Caco-2 (cell line): ENCODE measurements around the gene FBXO39. TPM values are rescaled to one million over a fixed set of nuclear protein-coding genes. Genes with fewer than 3 reads are reported as not detected.
"Not testable (repeated sequence)": the region's sequence is repeated elsewhere in the genome, so short reads cannot be mapped to it uniquely, and the experiment has no call there.

Source experiments
- BruUV-seq: library from RNA; stranded (reverse); fragments of 400-500 nt; replicated peaks from 2 replicates; lab custom pipeline; 2021; lab: Mats Ljungman, UMichigan
- CTCF ChIA-PET: fragments of 300-600 bp; sonication (Branson Sonifier 250); formaldehyde crosslinking; loops from one replicate; lab custom pipeline; 2022; ENCODE audit warnings: antibody characterized with exemption; lab: Charles Lee
- POLR2A ChIA-PET: fragments of 300-600 bp; sonication (Branson Sonifier 250); formaldehyde crosslinking; loops from one replicate; lab custom pipeline; 2022; ENCODE audit warnings: antibody characterized with exemption; lab: Charles Lee
- DNase-seq, 2 experiments: peaks; one replicate each; pipeline versions ENCODE4 v3.0.0 to v3.0.0-alpha.2; 2020 to 2022
- H3K27me3 ChIP-seq: replicated peaks from 2 replicates; pipeline ENCODE4 v1.6.0; 2011; ENCODE audit warnings: low read length; ENCODE audit not compliant: control insufficient read depth, insufficient read depth
- H3K36me3 ChIP-seq: 2 replicates; pipeline ENCODE4 v1.5.1; 2011; ENCODE audit warnings: low read length; ENCODE audit not compliant: control insufficient read depth, insufficient read depth
- H3K4me1 ChIP-seq: fragments of 250-450 bp; sonication (Bioruptor Pico); 2 replicates; pipeline ENCODE4 v1.5.1; 2020; ENCODE audit warnings: mild to moderate bottlenecking
- H3K4me3 ChIP-seq: 2 replicates; pipeline ENCODE4 v1.5.1; 2011; ENCODE audit warnings: low read depth, mild to moderate bottlenecking, control low read depth, low read length
- H3K9me3 ChIP-seq: fragments of 250-450 bp; sonication (Bioruptor Pico); 2 replicates; pipeline ENCODE4 v1.5.1; 2020; ENCODE audit warnings: mild to moderate bottlenecking, moderate library complexity
- H3K27ac Mint-ChIP-seq: one replicate; pipeline ENCODE4 v1.8.0; 2022; ENCODE audit warnings: mixed read lengths; ENCODE audit not compliant: unreplicated experiment
- H3K27me3 Mint-ChIP-seq: one replicate; pipeline ENCODE4 v1.8.0; 2022; ENCODE audit warnings: mixed read lengths; ENCODE audit not compliant: insufficient read depth, unreplicated experiment
- H3K36me3 Mint-ChIP-seq: one replicate; pipeline ENCODE4 v1.8.0; 2022; ENCODE audit warnings: mild to moderate bottlenecking, mixed read lengths; ENCODE audit not compliant: insufficient read depth, unreplicated experiment
- H3K4me1 Mint-ChIP-seq: one replicate; pipeline ENCODE4 v1.8.0; 2022; ENCODE audit warnings: low read depth, mixed read lengths; ENCODE audit not compliant: unreplicated experiment
- H3K4me3 Mint-ChIP-seq: one replicate; pipeline ENCODE4 v1.8.0; 2022; ENCODE audit warnings: mild to moderate bottlenecking, moderate library complexity, mixed read lengths; ENCODE audit not compliant: unreplicated experiment
- H3K9me3 Mint-ChIP-seq: one replicate; pipeline ENCODE4 v1.8.0; 2022; ENCODE audit warnings: mixed read lengths; ENCODE audit not compliant: unreplicated experiment
- CTCF ChIP-seq, 2 experiments: fragments of 200-600 bp in 1 of 2; IDR thresholded peaks; 1 replicate in 1 of 2; 2 replicates in 1 of 2; pipeline versions ENCODE4 v1.5.1 to v1.8.0; 2011 to 2022; ENCODE audit warnings: antibody characterized with exemption in 1 of 2, control low read depth in 1 of 2, inconsistent platforms in 1 of 2, low read depth in 1 of 2, low read length in 1 of 2, mild to moderate bottlenecking in 1 of 2, moderate library complexity in 1 of 2; ENCODE audit not compliant: insufficient read depth in 1 of 2, severe bottlenecking in 1 of 2, unreplicated experiment in 1 of 2
- intact Hi-C: fragments of 100-400 bp; cut with micrococcal nuclease; formaldehyde crosslinking; loops from one replicate; pipeline ENCODE4 v1.10.0; 2022; ENCODE audit not compliant: unreplicated experiment
- total RNA-seq: library from RNA; stranded (reverse); gene quantifications from 2 replicates; pipeline ENCODE4 v1.2.3, GENCODE V29; 2022

The FBXO39 gene
- total RNA-seq, 1 experiment from 2014 or later: not detected

- Histone ChIP-seq H3K4me1 (no peaks in the 10 kb centered on the region), H3K27me3 (no peaks in the 10 kb centered on the region), H3K36me3 (no peaks in the 10 kb centered on the region), H3K9me3 (no peaks in the 10 kb centered on the region), H3K4me3 (no peak overlapping the region)
- no peaks in the 10 kb centered on the region for H3K27me3 Mint-ChIP-seq
- CTCF ChIA-PET: no interaction called here
- H3K36me3 Mint-ChIP-seq: no peaks in the 10 kb centered on the region
- peaks cover 6% of the 10 kb centered on the region for H3K9me3 Mint-ChIP-seq
- POLR2A ChIA-PET: no interaction called here
- H3K27ac Mint-ChIP-seq: no peak overlapping the region
- no TSS peak for BruUV-seq
- no peak for DNase-seq
- no peak overlapping the region for H3K4me3 Mint-ChIP-seq
- intact Hi-C loops: no loop called here
- H3K4me1 Mint-ChIP-seq: no peaks in the 10 kb centered on the region
- TF ChIP-seq CTCF (IDR thresholded peaks at IDR 0.05; ENCODE audit: insufficient read depth in 1 of 2, low read depth in 1 of 2, low read length in 1 of 2, severe bottlenecking in 1 of 2, unreplicated experiment in 1 of 2): no peak
Measured at GRCh38 chr17:6815775-6816174, 39.8 kb downstream of the FBXO39 start.

- H3K9me3 ChIP-seq, DNase-seq, H3K36me3 Mint-ChIP-seq, POLR2A ChIA-PET, H3K27me3 Mint-ChIP-seq, intact Hi-C loops, H3K27me3 ChIP-seq, H3K36me3 ChIP-seq, H3K27ac Mint-ChIP-seq, H3K4me3 ChIP-seq, H3K9me3 Mint-ChIP-seq, H3K4me1 ChIP-seq, H3K4me3 Mint-ChIP-seq, CTCF ChIA-PET, BruUV-seq, H3K4me1 Mint-ChIP-seq: not testable (repeated sequence)
Measured at GRCh38 chr17:6816368-6816767, 40.4 kb downstream of the FBXO39 start.

- Mint-ChIP-seq H3K4me3 (no peak overlapping the region), H3K27ac (no peak overlapping the region), H3K36me3 (no peaks in the 10 kb centered on the region), H3K27me3 (no peaks in the 10 kb centered on the region), H3K9me3 (peaks cover 11% of the 10 kb centered on the region), H3K4me1 (peaks cover 16% of the 10 kb centered on the region)
- H3K36me3 ChIP-seq: no peaks in the 10 kb centered on the region
- POLR2A ChIA-PET: no interaction called here
- no peak overlapping the region for H3K4me3 ChIP-seq
- CTCF ChIA-PET: no interaction called here
- H3K27me3 ChIP-seq: no peaks in the 10 kb centered on the region
- TF ChIP-seq CTCF (IDR thresholded peaks at IDR 0.05; ENCODE audit: insufficient read depth in 1 of 2, low read depth in 1 of 2, low read length in 1 of 2, severe bottlenecking in 1 of 2, unreplicated experiment in 1 of 2): no peak
- no peak for DNase-seq
- no peaks in the 10 kb centered on the region for H3K9me3 ChIP-seq
- intact Hi-C loops: no loop called here
- H3K4me1 ChIP-seq: peaks cover 8% of the 10 kb centered on the region
- BruUV-seq: no TSS peak
Measured at GRCh38 chr17:6818938-6819337, 42.9 kb downstream of the FBXO39 start.

GRCh38 chr17:6823011-6823442 lies 47.0 kb downstream of the FBXO39 start:
- H3K4me3 Mint-ChIP-seq: no peak overlapping the region
- no TSS peak for BruUV-seq
- DNase-seq: peak in 1 of 2 experiments; percentile 22

More at GRCh38 chr17:6823011-6823442, 47.0 kb downstream of the FBXO39 start:
- Histone ChIP-seq H3K4me3 (no peak overlapping the region), H3K36me3 (no peaks in the 10 kb centered on the region), H3K9me3 (no peaks in the 10 kb centered on the region), H3K27me3 (no peaks in the 10 kb centered on the region), H3K4me1 (peaks cover 8% of the 10 kb centered on the region)
- no peaks in the 10 kb centered on the region for H3K27me3 Mint-ChIP-seq
- H3K4me1 Mint-ChIP-seq: peaks cover 22% of the 10 kb centered on the region
- no peak for TF ChIP-seq CTCF (IDR thresholded peaks at IDR 0.05; ENCODE audit: insufficient read depth in 1 of 2, low read depth in 1 of 2, low read length in 1 of 2, severe bottlenecking in 1 of 2, unreplicated experiment in 1 of 2)
- ChIA-PET CTCF (interaction anchor here (0.6 to 0.7 kb wide), 2 partner anchors 172 to 415 kb away, joined by 3 to 4 read pairs; no protein-coding TSS in a partner anchor), POLR2A (no interaction called here)
- H3K27ac Mint-ChIP-seq: peak overlapping the region; percentile 45
- intact Hi-C loops: no loop called here
- H3K36me3 Mint-ChIP-seq: no peaks in the 10 kb centered on the region
- peaks cover 24% of the 10 kb centered on the region for H3K9me3 Mint-ChIP-seq
